HepG2 (cell line): Measurements from ENCODE around the gene SEL1L2. TPM values are rescaled to one million over a fixed set of nuclear protein-coding genes. Genes with fewer than 3 reads are reported as not detected.

ENCODE experiments used
- ATAC-seq: fragments of 200-7000 bp; cut with Tn5 transposase; 3 replicates; pipeline ENCODE4 v1.9.1; 2020; ENCODE audit warnings: mild to moderate bottlenecking, moderate library complexity
- BruUV-seq: library from RNA; stranded (reverse); fragments of 400-500 nt; replicated peaks from 2 replicates; lab custom pipeline; 2021; lab: Mats Ljungman, UMichigan
- CTCF ChIA-PET: fragments of 300-600 bp; formaldehyde crosslinking; extraction: SDS; loops from one replicate; lab custom pipeline; 2021; ENCODE audit warnings: low total read pairs, inconsistent platforms, low intra/inter-chr PET ratio; lab: Yijun Ruan, JAX
- POLR2A ChIA-PET: fragments of 350-600 bp; sonication (Branson Sonifier 250); formaldehyde crosslinking; loops from one replicate; lab custom pipeline; 2020; ENCODE audit warnings: antibody characterized with exemption, inconsistent platforms; lab: Yijun Ruan, JAX
- DNase-seq: peaks from one replicate; pipeline ENCODE4 v3.0.0-alpha.2; 2015; ENCODE audit warnings: low spot score
- FAIRE-seq: peaks from 3 replicates; lab custom pipeline; 2011; peaks lifted over from hg19 to GRCh38; lab: Jason Lieb, UNC
- H2AFZ ChIP-seq: one replicate; pipeline ENCODE4 v1.6.1; 2011; ENCODE audit warnings: low read length, inconsistent platforms
- H3K27ac ChIP-seq: fragments of 300-600 bp; 3 replicates; pipeline ENCODE4 v1.8.0; 2011; ENCODE audit warnings: mixed run types, mild to moderate bottlenecking, mixed read lengths, low read length, inconsistent platforms; ENCODE audit not compliant: insufficient read depth; ENCODE audit errors: extremely low read length
- H3K27me3 ChIP-seq, 2 experiments: fragments of 200-600 bp in 1 of 2; 2 replicates in 1 of 2; 3 replicates in 1 of 2; pipeline versions ENCODE4 v1.6.0 to v1.8.0; 2011; ENCODE audit warnings: low read length in 2 of 2, mild to moderate bottlenecking in 2 of 2, moderate library complexity in 2 of 2, inconsistent platforms in 1 of 2; ENCODE audit not compliant: insufficient read depth in 2 of 2, control insufficient read depth in 1 of 2
- H3K36me3 ChIP-seq, 2 experiments: fragments of 200-600 bp in 1 of 2; replicated peaks in 1 of 2; 2 replicates in 1 of 2; 3 replicates in 1 of 2; pipeline versions ENCODE4 v1.5.1 to v1.8.0; 2011; ENCODE audit warnings: low read length in 2 of 2, inconsistent platforms in 1 of 2; ENCODE audit not compliant: insufficient read depth in 2 of 2, control insufficient read depth in 1 of 2
- H3K4me1 ChIP-seq: 2 replicates; pipeline ENCODE4 v1.5.1; 2012; ENCODE audit warnings: low read length, inconsistent platforms; ENCODE audit not compliant: insufficient read depth
- H3K4me2 ChIP-seq: 2 replicates; pipeline ENCODE4 v1.6.0; 2011; ENCODE audit warnings: low read depth, low read length, inconsistent platforms
- H3K4me3 ChIP-seq, 3 experiments: fragments of 200-600 bp in 1 of 3; sonication (generic), shearing (Covaris generic) in 1 of 3; replicated peaks in 1 of 3; 2 replicates each; pipeline ENCODE4 v1.5.1; 2011 to 2016; ENCODE audit warnings: low read length in 3 of 3, inconsistent platforms in 2 of 3, low read depth in 2 of 3, mild to moderate bottlenecking in 2 of 3, control low read depth in 1 of 3, mixed read lengths in 1 of 3; ENCODE audit not compliant: insufficient read depth in 1 of 3
- H3K79me2 ChIP-seq: one replicate; pipeline ENCODE4 v1.6.1; 2011; ENCODE audit warnings: low read length, inconsistent platforms; ENCODE audit not compliant: insufficient read depth
- H3K9ac ChIP-seq: 2 replicates; pipeline ENCODE4 v1.6.0; 2011; ENCODE audit warnings: mild to moderate bottlenecking, low read depth, low read length, inconsistent platforms; ENCODE audit not compliant: insufficient read depth
- H3K9me3 ChIP-seq: 2 replicates; pipeline ENCODE4 v1.5.1; 2012; ENCODE audit warnings: mild to moderate bottlenecking, low read length
- H4K20me1 ChIP-seq: 2 replicates; pipeline ENCODE4 v1.6.0; 2011; ENCODE audit warnings: inconsistent platforms, mild to moderate bottlenecking, low read length, moderate library complexity; ENCODE audit not compliant: insufficient read depth
- BCLAF1 ChIP-seq: fragments of 450-650 bp; IDR thresholded peaks from 2 replicates; pipeline ENCODE4 v1.6.1; 2017; ENCODE audit warnings: mild to moderate bottlenecking
- CHCHD3 ChIP-seq: sonication (generic); formaldehyde crosslinking; IDR thresholded peaks from 2 replicates; pipeline ENCODE4 v1.8.0; 2022; ENCODE audit warnings: mild to moderate bottlenecking, missing genetic modification reagents, moderate library complexity
- EED ChIP-seq: sonication (generic); formaldehyde crosslinking; IDR thresholded peaks from 2 replicates; pipeline ENCODE4 v1.5.0; 2020; ENCODE audit warnings: mild to moderate bottlenecking, missing genetic modification reagents
- FOXA1 ChIP-seq, 2 experiments: fragments of 450-650 bp in 1 of 2; sonication (generic) in 1 of 2; formaldehyde crosslinking in 1 of 2; IDR thresholded peaks; 2 replicates each; pipeline versions ENCODE4 v1.4.0 to v1.6.1; 2016 to 2020; ENCODE audit warnings: missing genetic modification reagents in 1 of 2
- GZF1 ChIP-seq: sonication (generic); formaldehyde crosslinking; IDR thresholded peaks from 2 replicates; pipeline ENCODE4 v1.5.1; 2020; ENCODE audit warnings: mild to moderate bottlenecking, missing genetic modification reagents
- KLF6 ChIP-seq: IDR thresholded peaks from 2 replicates; pipeline ENCODE4 v1.8.0; 2016; ENCODE audit warnings: missing biosample characterization, missing genetic modification reagents
- MAFG ChIP-seq: sonication (generic); formaldehyde crosslinking; IDR thresholded peaks from 2 replicates; pipeline ENCODE4 v1.5.1; 2020; ENCODE audit warnings: mild to moderate bottlenecking, missing genetic modification reagents
- MEIS1 ChIP-seq: sonication (generic); formaldehyde crosslinking; IDR thresholded peaks from 2 replicates; pipeline ENCODE4 v1.9.0; 2021; ENCODE audit warnings: mild to moderate bottlenecking, missing genetic modification reagents, moderate library complexity, borderline replicate concordance
- NRL ChIP-seq: sonication (generic); formaldehyde crosslinking; IDR thresholded peaks from 2 replicates; pipeline ENCODE4 v1.5.0; 2020; ENCODE audit warnings: missing genetic modification reagents, mild to moderate bottlenecking, moderate library complexity, borderline replicate concordance
- POLR2G ChIP-seq: fragments of 200-400 bp; formaldehyde crosslinking; IDR thresholded peaks from 2 replicates; pipeline ENCODE4 v1.6.1; 2018; ENCODE audit warnings: mild to moderate bottlenecking, low read depth, low read length, moderate library complexity
- SIX1 ChIP-seq: sonication (generic); formaldehyde crosslinking; IDR thresholded peaks from 2 replicates; pipeline ENCODE4 v1.4.0; 2020; ENCODE audit warnings: missing genetic modification reagents, borderline replicate concordance
- YY1 ChIP-seq: IDR thresholded peaks from 2 replicates; pipeline ENCODE4 v1.6.1; 2011; ENCODE audit warnings: low read length, low read depth, moderate library complexity, mild to moderate bottlenecking; ENCODE audit not compliant: insufficient read depth, insufficient replicate concordance
- ZNF33A ChIP-seq: sonication (generic); formaldehyde crosslinking; IDR thresholded peaks from 2 replicates; pipeline ENCODE4 v1.5.1; 2020; ENCODE audit warnings: missing genetic modification reagents, mild to moderate bottlenecking, moderate library complexity, borderline replicate concordance
- ZNF639 ChIP-seq: conservative IDR thresholded peaks from 2 replicates; pipeline ENCODE4 v1.6.1; 2018; ENCODE audit warnings: missing genetic modification reagents
- ZNF703 ChIP-seq: sonication (generic); formaldehyde crosslinking; IDR thresholded peaks from 2 replicates; pipeline ENCODE4 v1.5.1; 2020; ENCODE audit warnings: missing genetic modification reagents, mild to moderate bottlenecking, moderate library complexity, borderline replicate concordance
- WGBS: methylation state at CpG from one replicate; pipeline ENCODE4 v1.1.6; 2017; ENCODE audit warnings: low lambda C conversion rate; 5-methylcytosine and 5-hydroxymethylcytosine counted together
- in situ Hi-C: cut with HindIII; loops from 2 replicates; pipeline ENCODE4 v1.10.0; 2017; ENCODE audit warnings: low pct_unique_long_range_greater_than_20kb; ENCODE audit not compliant: extremely low pct_ligation_motif_present
- intact Hi-C: fragments of 100-400 bp; cut with micrococcal nuclease; formaldehyde crosslinking; loops from one replicate; pipeline ENCODE4 v1.10.0; 2022; ENCODE audit not compliant: unreplicated experiment
- polyA plus RNA-seq, 8 experiments: library from polyadenylated mRNA; depleted of rRNA in 3 of 8; stranded (reverse) in 7 of 8; unstranded in 1 of 8; fragments of >200 nt; fragmentation: Illumina TruSeq in 4 of 8; extraction: Trizol in 4 of 8; gene quantifications; 2 replicates each; pipeline versions ENCODE4 v1.2.1 to v1.2.3, GENCODE V29; 2011 to 2016; ENCODE audit warnings: low read depth in 4 of 8, missing spikeins in 1 of 8, mixed read lengths in 1 of 8; ENCODE audit not compliant: insufficient read depth in 1 of 8
- total RNA-seq, 5 experiments: library from RNA; depleted of rRNA; stranded (reverse); fragments of >200 nt; fragmentation: Illumina TruSeq; extraction: Trizol; gene quantifications; 2 replicates each; pipeline ENCODE4 v1.2.3, GENCODE V29; 2016; ENCODE audit warnings: low read depth in 1 of 5

Gene SEL1L2
- total and polyA plus RNA-seq, 2 of the 13 experiments (the other 11 are each of a cell fraction or from before 2014, with no cell fraction given), result not detected

GRCh38 chr20:13840093-13840465, 150.3 kb downstream of the SEL1L2 start:
- FAIRE-seq (no peak), ATAC-seq (no peak), DNase-seq (no peak)
- no TSS peak for BruUV-seq
- Histone ChIP-seq H3K27me3 (peaks cover 0 to 57% of the 10 kb centered on the region in 2 experiments; a peak in 4 of 5 replicates), H3K79me2 (no peaks in the 10 kb centered on the region), H3K27ac (no peak overlapping the region), H3K9me3 (no peaks in the 10 kb centered on the region), H4K20me1 (no peaks in the 10 kb centered on the region), H3K4me2 (no peak overlapping the region)
- intact Hi-C loops (no loop called here), in situ Hi-C loops (no loop called here)
- 7% methylated on average over 4 of the region's 4 CpGs for WGBS
- CTCF ChIA-PET, result no interaction called here
- TF ChIP-seq FOXA1 (IDR thresholded peaks at IDR 0.05) (no peak), FOXA1 (CRISPR knock-in tag; IDR thresholded peaks at IDR 0.05) (no peak), ZNF703 (CRISPR knock-in tag) (no peak), MEIS1 (no peak), YY1 (no peak), POLR2G (no peak), KLF6 (CRISPR knock-in tag) (no peak), SIX1 (CRISPR knock-in tag) (no peak), NRL (CRISPR knock-in tag) (no peak), ZNF33A (no peak), MAFG (CRISPR knock-in tag) (no peak), GZF1 (no peak), CHCHD3 (no peak), BCLAF1 (no peak), ZNF639 (CRISPR knock-in tag) (no peak), EED (no peak)
- TF ChIP-seq, all 625 proteins: peak for 0
- Histone ChIP-seq H3K4me1 (no peaks in the 10 kb centered on the region), H2AFZ (no peak overlapping the region), H3K36me3 (no peaks in the 10 kb centered on the region), H3K9ac (no peak overlapping the region), H3K4me3 (no peak overlapping the region)
- POLR2A ChIA-PET, result no interaction called here
